Activated naive CD8-positive, alpha-beta T cell treated with anti-CD3 and anti-CD28 coated beads, Interleukin-2, amount 50 U/mL, for 24 hours (primary cell): ENCODE results near the gene MEAK7.

Experiments
- ATAC-seq: fragments of 150-1000 bp; cut with Tn5 transposase; one replicate; pipeline ENCODE4 v1.10.0; 2021
- DNase-seq: peaks from one replicate; pipeline ENCODE4 v3.0.0; 2021
- H3K27ac Mint-ChIP-seq: one replicate; pipeline ENCODE4 v1.8.0; 2021; ENCODE audit warnings: mild to moderate bottlenecking, mixed read lengths
- H3K27me3 Mint-ChIP-seq: one replicate; pipeline ENCODE4 v1.8.0; 2021; ENCODE audit warnings: mixed read lengths
- H3K36me3 Mint-ChIP-seq: one replicate; pipeline ENCODE4 v1.8.0; 2021; ENCODE audit warnings: low read depth, mixed read lengths
- H3K4me1 Mint-ChIP-seq: one replicate; pipeline ENCODE4 v1.8.0; 2021; ENCODE audit warnings: mixed read lengths
- H3K4me3 Mint-ChIP-seq: one replicate; pipeline ENCODE4 v1.8.0; 2021; ENCODE audit warnings: mild to moderate bottlenecking, moderate library complexity, mixed read lengths
- H3K9me3 Mint-ChIP-seq: one replicate; pipeline ENCODE4 v1.8.0; 2021; ENCODE audit warnings: mixed read lengths

Gene MEAK7

GRCh38 chr16:84498223-84498610 lies 6.2 kb downstream of the MEAK7 start:
- peaks cover 2% of the 10 kb centered on the region for H3K4me1 Mint-ChIP-seq
- no peak overlapping the region for H3K27ac Mint-ChIP-seq
- peaks cover 18% of the 10 kb centered on the region for H3K36me3 Mint-ChIP-seq
- H3K27me3 Mint-ChIP-seq = no peaks in the 10 kb centered on the region
- DNase-seq (no peak), ATAC-seq (no peak)
- H3K4me3 Mint-ChIP-seq = no peak overlapping the region
- H3K9me3 Mint-ChIP-seq = peaks cover 2% of the 10 kb centered on the region

- H3K27ac Mint-ChIP-seq = no peak overlapping the region
- peaks cover 6% of the 10 kb centered on the region for H3K9me3 Mint-ChIP-seq
- no peaks in the 10 kb centered on the region for H3K27me3 Mint-ChIP-seq
- peaks cover 2% of the 10 kb centered on the region for H3K4me1 Mint-ChIP-seq
- H3K4me3 Mint-ChIP-seq = no peak overlapping the region
- DNase-seq = no peak
- ATAC-seq = no peak
- H3K36me3 Mint-ChIP-seq = peaks cover 23% of the 10 kb centered on the region
These were observed 6.8 kb downstream of the MEAK7 start for GRCh38 chr16:84497418-84498222.

GRCh38 chr16:84496991-84497390 lies 7.5 kb downstream of the MEAK7 start:
- peaks cover 23% of the 10 kb centered on the region for H3K36me3 Mint-ChIP-seq
- H3K4me1 Mint-ChIP-seq = peaks cover 2% of the 10 kb centered on the region
- no peak overlapping the region for H3K27ac Mint-ChIP-seq
- H3K9me3 Mint-ChIP-seq = peaks cover 6% of the 10 kb centered on the region
- ATAC-seq (no peak), DNase-seq (no peak)
- no peak overlapping the region for H3K4me3 Mint-ChIP-seq
- no peaks in the 10 kb centered on the region for H3K27me3 Mint-ChIP-seq

- no peaks in the 10 kb centered on the region for H3K27me3 Mint-ChIP-seq
- H3K36me3 Mint-ChIP-seq = peaks cover 28% of the 10 kb centered on the region
- H3K4me1 Mint-ChIP-seq = no peaks in the 10 kb centered on the region
- H3K27ac Mint-ChIP-seq = no peak overlapping the region
- DNase-seq (no peak), ATAC-seq (no peak)
- H3K4me3 Mint-ChIP-seq = no peak overlapping the region
- peaks cover 6% of the 10 kb centered on the region for H3K9me3 Mint-ChIP-seq
These were observed 9.0 kb downstream of the MEAK7 start for GRCh38 chr16:84495506-84495905.

GRCh38 chr16:84489131-84489530 lies 15.3 kb downstream of the MEAK7 start:
- H3K9me3 Mint-ChIP-seq = peaks cover 6% of the 10 kb centered on the region
- DNase-seq = no peak
- H3K36me3 Mint-ChIP-seq = peaks cover 18% of the 10 kb centered on the region
- no peaks in the 10 kb centered on the region for H3K27me3 Mint-ChIP-seq
- no peak overlapping the region for H3K4me3 Mint-ChIP-seq
- H3K4me1 Mint-ChIP-seq = no peaks in the 10 kb centered on the region
- no peak for ATAC-seq
- no peak overlapping the region for H3K27ac Mint-ChIP-seq

- DNase-seq = no peak
- Mint-ChIP-seq H3K4me3 (no peak overlapping the region), H3K9me3 (no peaks in the 10 kb centered on the region), H3K27ac (no peak overlapping the region), H3K36me3 (peaks cover 7% of the 10 kb centered on the region), H3K4me1 (no peaks in the 10 kb centered on the region), H3K27me3 (no peaks in the 10 kb centered on the region)
- no peak for ATAC-seq
These were observed 17.1 kb downstream of the MEAK7 start for GRCh38 chr16:84487358-84487757.

GRCh38 chr16:84486551-84487235 lies 17.8 kb downstream of the MEAK7 start:
- H3K9me3 Mint-ChIP-seq = no peaks in the 10 kb centered on the region
- no peak overlapping the region for H3K27ac Mint-ChIP-seq
- ATAC-seq = no peak
- peaks cover 7% of the 10 kb centered on the region for H3K36me3 Mint-ChIP-seq
- no peak overlapping the region for H3K4me3 Mint-ChIP-seq
- DNase-seq = no peak
- no peaks in the 10 kb centered on the region for H3K27me3 Mint-ChIP-seq
- H3K4me1 Mint-ChIP-seq = no peaks in the 10 kb centered on the region

GRCh38 chr16:84486126-84486525 lies 18.3 kb downstream of the MEAK7 start:
- ATAC-seq (no peak), DNase-seq (no peak)
- no peaks in the 10 kb centered on the region for H3K4me1 Mint-ChIP-seq
- no peaks in the 10 kb centered on the region for H3K9me3 Mint-ChIP-seq
- H3K27ac Mint-ChIP-seq = no peak overlapping the region
- H3K36me3 Mint-ChIP-seq = peaks cover 7% of the 10 kb centered on the region
- no peak overlapping the region for H3K4me3 Mint-ChIP-seq
- no peaks in the 10 kb centered on the region for H3K27me3 Mint-ChIP-seq

- Mint-ChIP-seq H3K36me3 (peaks cover 3% of the 10 kb centered on the region), H3K27me3 (no peaks in the 10 kb centered on the region), H3K9me3 (no peaks in the 10 kb centered on the region), H3K4me3 (no peak overlapping the region), H3K27ac (no peak overlapping the region), H3K4me1 (no peaks in the 10 kb centered on the region)
- no peak for DNase-seq
- ATAC-seq = no peak
These were observed 19.0 kb downstream of the MEAK7 start for GRCh38 chr16:84485255-84486010.

GRCh38 chr16:84484579-84485254 lies 19.7 kb downstream of the MEAK7 start:
- no peaks in the 10 kb centered on the region for H3K27me3 Mint-ChIP-seq
- no peak for ATAC-seq
- H3K36me3 Mint-ChIP-seq = no peaks in the 10 kb centered on the region
- no peaks in the 10 kb centered on the region for H3K9me3 Mint-ChIP-seq
- H3K4me3 Mint-ChIP-seq = no peak overlapping the region
- no peak overlapping the region for H3K27ac Mint-ChIP-seq
- H3K4me1 Mint-ChIP-seq = no peaks in the 10 kb centered on the region
- DNase-seq = peak; percentile 34

- Mint-ChIP-seq H3K36me3 (no peaks in the 10 kb centered on the region), H3K9me3 (no peaks in the 10 kb centered on the region), H3K27ac (no peak overlapping the region), H3K27me3 (no peaks in the 10 kb centered on the region), H3K4me1 (no peaks in the 10 kb centered on the region), H3K4me3 (no peak overlapping the region)
- ATAC-seq = no peak
- DNase-seq = no peak
These were observed 20.4 kb downstream of the MEAK7 start for GRCh38 chr16:84483882-84484565.

- peaks cover 6% of the 10 kb centered on the region for H3K4me1 Mint-ChIP-seq
- H3K27me3 Mint-ChIP-seq = no peaks in the 10 kb centered on the region
- H3K4me3 Mint-ChIP-seq = no peak overlapping the region
- H3K27ac Mint-ChIP-seq = no peak overlapping the region
- DNase-seq (no peak), ATAC-seq (no peak)
- no peaks in the 10 kb centered on the region for H3K9me3 Mint-ChIP-seq
- H3K36me3 Mint-ChIP-seq = no peaks in the 10 kb centered on the region
These were observed 21.2 kb downstream of the MEAK7 start for GRCh38 chr16:84482951-84483881.
